Stimulated activated CD4-positive, alpha-beta T cell treated with anti-CD3 and anti-CD28 coated beads, Interleukin-1b, Interleukin-23, amount 100 ng/mL, for 1 hour (primary cell): ENCODE results near the gene DCST2.
"Not testable (repeated sequence)": the region's sequence is repeated elsewhere in the genome, so short reads cannot be mapped to it uniquely, and the experiment has no call there.

Experiments
- DNase-seq, 2 donors: peaks; one replicate each; pipeline ENCODE4 v3.0.0-alpha.2; 2020; ENCODE audit warnings: low read depth in 2 of 2

Gene DCST2

DNA sequence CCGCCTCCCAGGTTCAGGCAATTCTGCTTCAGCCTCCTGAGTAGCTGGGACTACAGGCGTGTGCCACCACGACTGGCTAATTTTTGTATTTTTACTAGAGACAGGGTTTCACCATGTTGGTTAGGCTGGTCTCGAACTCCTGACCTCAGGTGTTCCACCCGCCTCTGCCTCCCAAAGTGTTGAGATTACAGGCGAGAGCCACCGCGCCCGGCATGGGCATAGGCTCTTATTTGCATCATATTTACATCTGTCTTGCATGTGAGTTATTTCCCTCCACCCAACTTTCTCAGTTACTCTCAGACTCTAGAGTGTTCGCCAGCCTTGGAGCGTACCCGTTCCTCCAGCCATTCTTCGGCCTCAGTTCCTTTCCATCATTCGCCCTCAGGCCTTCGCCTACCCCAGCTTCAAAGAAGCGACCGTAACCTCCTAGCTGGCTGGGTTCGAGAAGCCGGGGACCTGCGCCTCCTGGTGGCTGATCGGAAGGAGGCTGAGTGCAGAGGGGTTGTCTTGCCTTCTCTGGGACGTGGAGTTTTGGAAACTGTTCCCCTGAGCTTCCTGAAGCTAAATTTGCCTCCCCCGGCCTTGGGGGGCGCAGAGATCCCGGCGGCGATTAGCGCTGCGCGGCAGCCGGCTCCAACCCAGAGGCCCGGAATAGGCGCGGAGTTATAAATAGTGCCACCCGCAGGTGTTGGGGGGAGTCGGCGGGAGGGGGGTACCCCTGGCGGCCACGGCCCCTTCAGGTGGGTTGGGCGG is 34.6 kb downstream of the DCST2 start:
- DNase-seq: peak in 1 of 2 donors; percentile 58

DNA sequence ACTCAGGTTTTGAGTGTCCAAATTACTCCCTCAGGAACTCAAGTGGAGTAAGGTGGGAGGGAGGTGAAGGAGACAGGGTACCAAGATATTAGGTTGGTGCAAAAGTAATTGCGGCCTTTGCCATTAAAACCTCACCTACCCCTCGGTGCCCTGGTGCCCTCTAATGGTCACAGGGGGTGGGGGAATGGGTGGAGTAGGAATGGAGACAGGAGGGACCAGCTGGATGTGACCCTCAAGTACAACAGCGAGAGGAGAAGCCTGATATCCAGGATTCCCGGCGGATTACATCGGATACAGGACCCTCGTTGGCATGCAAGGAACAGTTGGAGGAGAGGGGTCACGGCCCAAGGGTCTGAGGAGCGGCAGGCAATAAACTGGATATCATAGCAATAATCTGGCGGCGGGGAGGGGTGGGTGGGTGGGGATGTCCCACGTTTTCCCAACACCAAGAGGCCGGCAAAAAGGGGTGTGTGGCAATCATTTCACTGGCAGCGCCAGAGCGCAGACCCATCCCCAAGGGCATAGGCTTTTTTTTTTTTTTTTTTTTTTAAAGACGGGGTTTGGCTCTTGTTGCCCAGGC is 35.3 kb downstream of the DCST2 start:
- DNase-seq: no peak

DNA sequence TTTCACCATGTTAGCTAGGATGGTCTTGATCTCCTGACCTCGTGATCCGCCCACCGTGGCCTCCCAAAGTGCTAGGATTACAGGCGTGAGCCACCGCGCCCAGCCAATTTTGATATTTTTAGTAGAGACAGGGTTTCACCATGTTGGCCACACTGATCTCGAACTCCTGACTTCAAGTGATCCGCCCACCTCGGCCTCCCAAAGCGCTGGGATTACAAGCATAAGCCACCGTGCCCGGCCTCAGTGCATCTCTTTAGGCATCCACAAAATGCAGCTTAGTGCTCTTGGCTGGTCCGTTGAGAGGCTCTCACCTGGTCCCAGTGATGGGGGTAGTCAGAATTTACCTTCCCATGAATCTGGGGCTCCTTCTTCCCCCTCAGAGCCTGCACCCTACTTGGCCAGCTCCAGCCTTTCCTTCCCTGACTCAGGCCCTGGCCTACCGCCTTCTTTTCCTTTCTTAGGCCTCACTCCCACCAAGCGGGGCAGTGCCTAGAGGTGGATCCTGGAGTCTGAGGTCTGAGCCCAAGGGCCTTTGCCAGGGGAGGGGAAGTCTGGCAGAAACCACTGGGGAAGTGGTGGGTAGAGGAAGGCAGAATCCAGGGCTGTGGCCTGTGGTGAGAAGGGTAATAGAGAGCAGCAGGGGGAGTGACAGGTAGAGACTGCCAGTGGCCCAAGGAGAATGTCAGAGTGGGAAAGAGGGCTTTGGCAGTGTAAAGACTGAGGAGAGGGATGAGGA is 36.4 kb downstream of the DCST2 start:
- DNase-seq: no peak

DNA sequence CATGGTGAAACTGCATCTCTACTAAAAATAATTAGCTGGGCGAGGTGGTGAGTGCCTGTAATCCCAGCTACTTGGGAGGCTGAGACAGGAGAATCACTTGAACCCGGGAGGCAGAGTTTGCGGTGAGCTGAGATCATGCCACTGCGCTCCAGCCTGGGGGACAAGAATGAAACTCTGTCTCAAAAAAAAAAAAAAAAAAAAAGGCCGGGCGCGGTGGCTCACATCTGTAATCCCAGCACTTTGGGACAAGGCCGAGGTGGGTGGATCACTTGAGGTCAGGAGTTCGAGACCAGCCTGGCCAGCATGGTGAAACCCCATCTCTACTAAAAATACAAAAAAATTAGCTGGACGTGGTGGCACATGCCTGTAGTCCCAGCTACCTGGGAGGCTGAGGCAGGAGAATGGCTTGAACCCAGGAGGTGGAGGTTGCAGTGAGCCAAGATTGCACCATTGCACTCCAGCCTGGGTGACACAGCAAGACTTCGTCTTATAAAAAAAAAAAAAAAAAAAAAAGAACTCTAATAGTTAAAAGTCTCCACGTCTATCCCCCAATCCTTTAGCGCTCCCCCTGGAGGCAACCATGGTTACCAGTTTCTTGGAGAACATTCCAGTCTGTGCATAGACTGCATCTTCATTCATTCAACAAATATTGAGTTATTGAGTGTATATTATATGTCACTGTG is 38.1 kb downstream of the DCST2 start:
- not testable (repeated sequence) for DNase-seq

DNA sequence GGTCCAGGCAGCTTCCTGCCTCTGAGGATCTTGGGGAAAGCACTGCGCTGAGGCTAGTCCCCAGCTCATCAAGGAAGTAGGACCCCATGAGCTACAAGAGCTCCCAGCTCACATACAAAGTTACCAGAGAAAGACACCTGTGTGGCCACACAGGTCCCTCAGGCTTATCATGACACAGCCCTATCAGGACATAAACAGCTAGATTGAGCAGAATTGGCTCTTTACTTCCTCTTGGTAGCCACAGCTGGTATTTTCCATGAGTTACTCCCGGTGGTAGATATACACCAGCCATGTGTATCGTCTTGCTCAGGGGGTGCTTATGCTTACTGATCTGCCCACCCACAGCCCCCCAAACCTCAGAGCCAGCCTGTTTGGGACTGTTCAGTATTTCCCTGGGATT is 39.0 kb downstream of the DCST2 start:
- no peak for DNase-seq

DNA sequence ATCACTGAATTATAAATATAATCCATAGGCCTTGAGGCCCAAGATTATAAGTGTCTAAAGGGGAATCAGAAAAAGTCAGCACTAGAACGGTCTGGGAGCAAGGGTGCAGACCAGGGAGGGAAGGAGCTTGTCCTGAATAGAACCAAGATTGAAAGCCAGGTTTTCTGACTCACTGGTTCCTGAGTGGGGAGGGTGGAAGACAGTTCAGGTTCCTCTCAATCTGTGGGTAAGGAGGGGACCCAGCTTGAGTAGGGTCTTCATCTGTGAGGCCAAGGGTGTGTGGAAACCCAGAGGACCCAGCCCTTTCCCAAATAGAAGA is 39.4 kb downstream of the DCST2 start:
- DNase-seq: no peak

DNA sequence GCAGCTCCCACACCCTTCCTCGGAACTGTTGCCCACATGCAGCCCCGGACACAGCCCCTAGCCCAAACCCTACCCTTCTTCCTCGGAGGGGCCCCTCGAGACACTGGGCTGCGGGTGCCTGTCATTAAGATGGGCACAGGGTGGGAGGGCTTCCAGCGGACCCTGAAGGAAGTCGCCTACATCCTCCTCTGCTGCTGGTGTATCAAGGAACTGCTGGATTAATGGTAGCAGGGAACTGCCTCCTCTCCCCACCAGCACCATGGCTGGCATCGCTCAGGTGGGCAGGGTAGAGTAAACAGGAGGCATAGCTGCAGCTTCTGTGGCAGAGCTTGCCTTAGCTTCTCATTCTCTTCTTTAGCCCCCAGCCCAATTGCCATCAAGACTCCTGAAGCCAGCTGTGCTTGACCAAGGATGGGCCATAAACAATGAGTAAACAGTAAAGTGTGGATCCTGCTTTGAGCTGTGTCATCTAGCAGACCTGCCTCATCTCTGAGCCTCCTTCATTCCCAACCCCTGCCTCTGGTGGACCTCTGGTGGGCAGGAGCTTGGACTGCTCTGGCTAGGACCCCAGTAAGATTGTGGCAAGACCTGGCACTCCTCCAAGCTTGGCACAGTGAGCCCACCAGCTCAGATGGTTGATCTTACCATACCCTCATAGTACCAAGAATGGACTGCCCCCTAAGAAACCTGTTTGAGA is 39.9 kb downstream of the DCST2 start, which contains the start of gene LENEP:
Gene LENEP (plus strand): TSS at position 15 of the 697 bp plus-strand sequence. CDS start 22 bp downstream, at position 37.
- DNase-seq: no peak

DNA sequence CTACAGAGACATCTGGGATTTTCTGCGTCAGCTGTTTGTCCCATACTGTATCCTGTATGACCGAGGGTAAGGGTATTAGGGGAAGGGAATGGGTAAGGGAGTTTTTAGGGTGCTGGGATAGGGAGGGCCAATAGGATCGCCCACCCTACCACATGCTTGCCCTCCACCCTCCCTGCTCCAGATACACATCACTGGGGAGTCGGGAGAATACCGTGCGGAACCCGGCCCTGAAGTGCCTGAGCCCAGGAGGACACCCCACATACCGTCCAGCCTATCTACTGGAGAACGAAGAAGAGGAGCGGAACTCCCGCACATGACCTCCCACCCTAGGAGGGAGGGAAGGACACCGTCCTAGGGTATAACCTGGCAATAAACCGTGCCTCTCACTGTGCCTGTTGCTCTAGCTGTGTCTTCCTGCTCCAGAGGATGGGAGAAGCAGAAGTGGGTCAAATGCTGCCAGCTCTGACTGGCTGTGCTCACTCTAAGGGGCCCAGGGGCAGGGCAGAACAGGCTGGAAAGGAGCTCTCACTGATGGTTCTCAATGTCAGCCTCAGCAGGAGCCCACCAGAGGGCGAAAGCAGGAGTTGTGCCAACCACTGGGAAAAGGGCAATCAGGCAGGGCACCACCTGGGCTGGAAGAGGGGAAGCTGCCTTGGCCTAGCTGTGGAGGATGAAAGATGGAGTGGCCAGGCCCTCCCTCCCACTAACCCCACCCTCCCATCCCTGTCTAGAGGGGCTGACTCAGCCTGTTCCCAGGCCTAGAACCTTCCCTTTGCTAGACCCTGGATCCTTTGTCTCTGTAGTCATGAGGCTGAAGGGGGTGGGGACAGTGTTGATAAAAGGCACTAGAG is 40.6 kb downstream of the DCST2 start:
- no peak for DNase-seq

DNA sequence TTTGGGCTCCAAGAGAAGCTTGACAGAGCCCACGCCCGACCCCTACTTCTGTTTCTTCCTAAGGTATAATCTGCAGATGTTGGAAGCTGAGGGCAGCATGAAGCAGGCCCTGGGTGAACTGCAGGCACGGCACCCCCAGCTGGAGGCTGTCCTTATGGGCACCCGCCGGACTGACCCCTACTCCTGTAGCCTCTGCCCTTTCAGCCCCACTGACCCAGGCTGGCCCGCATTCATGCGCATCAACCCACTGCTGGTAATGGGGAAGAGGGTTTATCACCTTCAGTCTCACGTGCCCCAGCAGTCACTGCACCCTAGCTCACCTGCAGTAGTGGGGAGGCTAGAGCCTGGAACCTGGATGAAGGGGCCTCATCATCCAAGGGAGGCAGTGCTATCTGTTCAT is 43.3 kb downstream of the DCST2 start:
- DNase-seq: no peak

DNA sequence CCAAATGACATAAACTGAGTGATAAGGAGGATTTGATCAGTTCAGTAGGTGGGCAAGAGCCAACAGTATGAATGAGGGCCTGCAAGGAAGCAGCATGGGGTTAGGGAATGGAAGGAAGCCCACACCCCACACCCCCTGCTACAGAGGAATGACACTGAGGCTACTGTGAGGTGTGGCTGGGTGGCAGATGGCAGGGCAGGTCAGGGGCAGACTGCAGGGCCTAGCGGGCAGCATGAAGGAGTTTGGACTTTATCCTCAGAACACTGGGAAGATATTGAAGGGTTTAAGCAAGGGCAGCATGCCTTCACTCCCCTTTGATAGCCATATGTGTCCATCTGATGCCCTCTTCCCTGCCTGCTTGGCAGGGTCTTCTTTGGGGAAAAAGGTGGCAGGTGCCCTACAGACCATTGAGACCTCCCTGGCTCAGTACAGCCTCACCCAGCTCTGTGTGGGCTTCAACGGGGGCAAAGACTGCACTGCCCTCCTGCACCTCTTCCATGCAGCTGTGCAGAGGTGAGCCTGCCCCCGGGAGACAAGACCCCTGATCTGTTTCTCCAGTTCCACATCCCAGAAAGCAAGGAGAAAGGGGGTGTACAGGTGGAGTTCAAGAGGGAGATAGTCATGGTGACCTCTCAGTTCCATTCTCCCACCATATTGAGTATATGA is 44.3 kb downstream of the DCST2 start:
- DNase-seq: no peak

DNA sequence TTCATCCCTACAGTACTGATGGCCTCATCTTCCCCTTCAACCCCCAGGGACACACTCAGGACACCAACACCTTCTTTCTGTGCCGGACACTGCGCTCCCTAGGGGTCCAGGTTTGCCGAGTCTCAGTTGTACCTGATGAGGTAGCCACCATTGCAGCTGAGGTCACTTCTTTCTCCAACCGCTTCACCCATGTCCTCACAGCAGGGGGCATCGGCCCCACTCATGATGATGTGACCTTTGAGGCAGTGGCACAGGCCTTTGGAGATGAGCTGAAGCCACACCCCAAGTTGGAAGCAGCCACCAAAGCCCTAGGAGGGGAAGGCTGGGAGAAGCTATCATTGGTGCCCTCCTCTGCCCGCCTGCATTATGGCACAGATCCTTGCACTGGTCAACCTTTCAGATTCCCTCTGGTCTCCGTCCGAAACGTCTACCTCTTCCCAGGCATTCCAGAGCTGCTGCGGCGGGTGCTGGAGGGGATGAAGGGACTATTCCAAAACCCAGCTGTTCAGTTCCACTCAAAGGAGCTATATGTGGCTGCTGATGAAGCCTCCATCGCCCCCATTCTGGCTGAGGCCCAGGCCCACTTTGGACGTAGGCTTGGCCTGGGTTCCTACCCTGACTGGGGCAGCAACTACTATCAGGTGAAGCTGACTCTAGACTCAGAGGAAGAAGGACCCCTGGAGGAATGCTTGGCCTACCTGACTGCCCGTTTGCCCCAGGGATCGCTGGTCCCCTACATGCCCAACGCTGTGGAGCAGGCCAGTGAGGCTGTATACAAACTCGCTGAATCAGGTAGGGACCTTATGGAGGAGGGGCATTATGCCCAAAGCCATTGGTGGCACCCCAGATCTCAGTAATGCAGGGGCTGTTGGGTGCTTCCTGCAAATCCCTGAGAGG is 45.3 kb downstream of the DCST2 start:
- DNase-seq: no peak

DNA sequence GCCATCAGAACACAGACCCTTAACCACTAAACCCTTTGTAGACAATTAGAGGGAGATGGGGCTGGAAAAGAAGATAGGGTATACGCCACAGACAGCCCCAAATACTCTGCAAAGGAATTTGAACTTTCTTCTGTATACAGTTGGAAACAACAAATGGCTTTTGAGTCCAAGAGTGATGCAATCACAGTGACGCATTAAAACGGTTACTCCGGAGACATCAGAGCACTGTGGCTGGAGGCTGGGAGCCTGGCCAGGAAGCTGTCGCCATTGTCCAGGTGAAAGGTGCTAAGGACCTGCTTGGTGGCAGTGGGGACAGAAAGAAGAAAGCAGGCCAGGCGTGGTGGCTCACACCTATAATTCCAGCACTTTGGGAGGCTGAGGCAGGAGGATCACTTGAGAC is 46.3 kb downstream of the DCST2 start:
- no peak for DNase-seq

DNA sequence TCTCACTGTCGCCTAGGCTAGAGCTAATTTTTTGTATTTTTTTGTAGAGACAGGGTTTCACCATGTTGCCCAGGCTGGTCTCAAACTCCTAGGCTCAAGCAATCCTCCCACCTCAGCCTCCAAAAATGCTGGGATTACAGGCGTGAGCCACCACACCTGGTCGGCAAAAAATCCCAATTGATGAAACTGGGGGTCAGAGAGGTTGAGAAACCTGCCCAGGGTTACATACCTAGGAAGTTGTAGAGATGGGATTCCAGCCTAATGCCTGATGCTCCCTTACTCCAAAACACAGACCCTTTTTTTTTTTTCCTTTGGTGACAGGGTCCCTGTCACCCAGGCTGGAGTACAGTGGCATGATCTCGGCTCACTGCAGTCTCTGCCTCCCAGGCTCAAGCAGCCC is 46.8 kb downstream of the DCST2 start:
- not testable (repeated sequence) for DNase-seq

DNA sequence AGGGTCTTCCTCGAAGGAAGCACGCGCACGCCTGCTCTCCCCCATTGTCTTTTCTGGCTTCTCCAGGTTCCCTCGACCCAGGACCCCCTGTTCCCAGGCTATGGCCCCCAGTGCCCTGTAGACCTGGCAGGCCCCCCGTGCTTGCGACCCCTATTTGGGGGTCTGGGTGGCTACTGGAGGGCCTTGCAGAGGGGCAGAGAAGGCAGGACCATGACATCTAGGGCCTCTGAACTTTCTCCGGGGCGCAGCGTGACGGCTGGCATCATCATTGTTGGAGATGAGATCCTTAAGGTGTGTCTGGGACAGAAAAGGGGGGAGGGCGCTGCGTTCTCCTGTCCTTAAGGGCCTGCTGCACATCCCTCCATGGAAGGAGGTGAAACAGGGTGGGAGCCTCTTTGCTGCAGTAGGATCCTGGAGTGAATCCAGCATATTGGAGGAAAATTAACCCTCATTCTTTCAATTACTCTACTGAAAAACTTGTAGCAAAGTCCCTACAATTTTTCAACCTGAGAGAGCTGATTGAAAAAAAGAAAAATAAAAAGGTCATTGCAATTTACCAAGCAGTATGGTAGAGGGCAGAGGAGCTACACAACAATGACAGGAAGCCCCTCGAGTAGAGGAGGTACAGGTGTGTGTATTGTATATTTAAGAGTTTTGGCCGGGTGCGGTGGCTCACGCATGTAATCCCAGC is 49.7 kb downstream of the DCST2 start:
- DNase-seq: no peak

DNA sequence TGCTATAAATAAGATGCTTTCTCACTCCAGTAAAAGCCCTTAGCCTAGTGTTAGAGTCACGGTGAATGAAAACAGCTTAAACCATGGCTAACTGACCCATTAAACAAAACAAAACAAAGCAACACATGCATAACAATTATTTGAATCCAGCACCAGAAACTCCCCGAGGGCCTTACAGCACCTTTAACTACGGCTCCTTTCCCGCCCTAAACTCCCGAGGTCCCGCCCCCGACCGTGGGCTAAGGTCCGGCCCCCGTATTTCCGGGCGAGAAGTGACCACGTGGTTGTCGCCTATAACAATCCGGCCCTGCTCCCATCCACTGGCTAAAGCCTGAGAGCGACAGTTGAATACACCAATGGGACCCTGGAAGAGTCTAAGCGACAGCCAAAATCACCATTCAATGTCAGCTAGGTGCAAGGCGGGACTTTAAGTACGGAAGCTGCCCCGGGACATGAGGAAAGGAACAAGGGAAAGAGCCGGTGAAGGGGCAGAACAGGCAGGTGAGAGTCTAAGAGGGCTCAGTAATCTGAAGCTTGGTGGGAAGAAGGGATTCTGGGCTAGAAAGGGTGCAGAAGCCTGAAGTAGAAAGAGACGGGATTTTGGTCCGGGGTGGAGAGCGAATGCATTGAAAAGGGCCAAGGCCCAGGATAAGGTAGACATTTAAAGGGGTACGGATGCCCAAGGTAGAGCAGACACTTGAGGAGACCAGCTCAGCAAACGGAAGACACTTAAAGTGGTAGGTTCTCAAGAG is 50.5 kb downstream of the DCST2 start, which contains the start of gene FLAD1:
Gene FLAD1 (plus strand): TSS at position 448 of the 752 bp plus-strand sequence. CDS start 351 bp downstream, outside the sequence.
- peak; percentile 91 to 93 for DNase-seq

DNA sequence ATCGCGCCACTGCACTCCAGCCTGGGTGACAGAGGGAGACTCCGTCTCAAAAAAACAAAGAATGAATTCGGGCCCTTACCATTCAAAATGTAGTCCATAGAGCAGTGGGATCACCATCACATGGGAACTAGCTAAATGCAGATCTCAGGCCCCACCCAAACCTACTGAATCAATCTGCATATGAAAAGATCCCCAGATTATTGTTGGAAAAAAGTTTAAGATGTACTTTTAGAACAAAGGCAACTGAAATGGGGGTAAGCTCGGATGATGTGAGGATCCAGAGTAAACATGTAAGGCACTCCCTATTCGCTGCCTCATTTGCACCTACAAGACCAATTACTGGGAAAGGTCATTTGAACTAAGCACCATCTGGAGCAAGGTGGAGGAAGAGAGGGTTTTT is 51.2 kb downstream of the DCST2 start:
- no peak for DNase-seq

DNA sequence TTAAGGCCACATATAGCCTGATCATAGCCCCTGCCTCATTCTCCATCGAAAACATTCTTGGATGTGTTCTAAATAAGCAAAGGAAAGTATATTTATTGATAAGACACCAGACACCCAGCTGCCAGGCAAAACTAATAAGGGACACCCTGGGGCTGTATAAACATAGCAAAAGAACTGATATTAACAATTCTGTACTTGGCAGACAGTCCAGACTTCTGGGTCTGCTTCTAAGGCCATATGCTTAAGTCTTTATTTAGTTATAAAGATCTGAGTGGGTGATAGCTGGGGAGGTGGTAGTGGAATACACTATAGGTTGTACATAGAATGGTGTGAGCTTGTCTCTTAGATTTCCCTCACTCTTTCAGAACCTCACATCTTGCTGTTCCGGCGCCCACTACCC is 55.2 kb downstream of the DCST2 start:
- no peak for DNase-seq

DNA sequence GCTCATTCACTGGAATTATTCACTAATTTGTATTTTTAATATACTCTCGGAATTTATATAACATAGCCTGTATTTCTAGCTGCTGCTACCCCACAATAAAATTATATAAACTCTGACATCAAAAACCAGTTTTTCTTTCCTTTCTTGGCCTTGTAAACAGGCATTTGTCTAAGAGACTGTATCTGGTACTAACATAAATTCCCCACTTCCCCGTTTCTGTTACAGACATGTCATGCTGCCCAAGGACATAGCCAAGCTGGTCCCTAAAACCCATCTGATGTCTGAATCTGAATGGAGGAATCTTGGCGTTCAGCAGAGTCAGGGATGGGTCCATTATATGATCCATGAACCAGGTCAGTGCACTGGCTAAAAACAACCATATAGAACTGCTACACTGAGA is 55.8 kb downstream of the DCST2 start:
- DNase-seq: not testable (repeated sequence)
